Measurements from ENCODE around the gene MEN1.

Gene MEN1

GRCh38 chr11:64853709-64854108, 43.4 kb upstream of the MEN1 start:
- Histone ChIP-seq H3K27ac (peak overlapping the region; percentile 74; the same call in 1 of the 2 replicates), H3K27me3 (ENCODE audit: insufficient read depth, low read depth) (no peaks in the 10 kb centered on the region), H4K20me1 (ENCODE audit: insufficient read depth) (no peaks in the 10 kb centered on the region), H3K4me3 (IDR thresholded peaks at IDR 0.05; ENCODE audit: insufficient read depth, low read depth, low read length) (no peak overlapping the region), H2AFZ (ENCODE audit: low read depth) (no peak overlapping the region), H3K9ac (no peak overlapping the region), H3K79me2 (ENCODE audit: insufficient read depth, low read depth) (peaks cover 6% of the 10 kb centered on the region; the same call in 1 of the 2 replicates), H3K4me1 (ENCODE audit: low read depth, poor library complexity, severe bottlenecking) (peaks cover 94% of the 10 kb centered on the region), H3K4me2 (no peak overlapping the region), H3K36me3 (ENCODE audit: insufficient read depth) (no peaks in the 10 kb centered on the region)
- TF ChIP-seq, protein P1, sequence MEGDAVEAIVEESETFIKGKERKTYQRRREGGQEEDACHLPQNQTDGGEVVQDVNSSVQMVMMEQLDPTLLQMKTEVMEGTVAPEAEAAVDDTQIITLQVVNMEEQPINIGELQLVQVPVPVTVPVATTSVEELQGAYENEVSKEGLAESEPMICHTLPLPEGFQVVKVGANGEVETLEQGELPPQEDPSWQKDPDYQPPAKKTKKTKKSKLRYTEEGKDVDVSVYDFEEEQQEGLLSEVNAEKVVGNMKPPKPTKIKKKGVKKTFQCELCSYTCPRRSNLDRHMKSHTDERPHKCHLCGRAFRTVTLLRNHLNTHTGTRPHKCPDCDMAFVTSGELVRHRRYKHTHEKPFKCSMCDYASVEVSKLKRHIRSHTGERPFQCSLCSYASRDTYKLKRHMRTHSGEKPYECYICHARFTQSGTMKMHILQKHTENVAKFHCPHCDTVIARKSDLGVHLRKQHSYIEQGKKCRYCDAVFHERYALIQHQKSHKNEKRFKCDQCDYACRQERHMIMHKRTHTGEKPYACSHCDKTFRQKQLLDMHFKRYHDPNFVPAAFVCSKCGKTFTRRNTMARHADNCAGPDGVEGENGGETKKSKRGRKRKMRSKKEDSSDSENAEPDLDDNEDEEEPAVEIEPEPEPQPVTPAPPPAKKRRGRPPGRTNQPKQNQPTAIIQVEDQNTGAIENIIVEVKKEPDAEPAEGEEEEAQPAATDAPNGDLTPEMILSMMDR (conservative IDR thresholded peaks at IDR 0.05; ENCODE audit: low read depth, low read length): no peak

DNA sequence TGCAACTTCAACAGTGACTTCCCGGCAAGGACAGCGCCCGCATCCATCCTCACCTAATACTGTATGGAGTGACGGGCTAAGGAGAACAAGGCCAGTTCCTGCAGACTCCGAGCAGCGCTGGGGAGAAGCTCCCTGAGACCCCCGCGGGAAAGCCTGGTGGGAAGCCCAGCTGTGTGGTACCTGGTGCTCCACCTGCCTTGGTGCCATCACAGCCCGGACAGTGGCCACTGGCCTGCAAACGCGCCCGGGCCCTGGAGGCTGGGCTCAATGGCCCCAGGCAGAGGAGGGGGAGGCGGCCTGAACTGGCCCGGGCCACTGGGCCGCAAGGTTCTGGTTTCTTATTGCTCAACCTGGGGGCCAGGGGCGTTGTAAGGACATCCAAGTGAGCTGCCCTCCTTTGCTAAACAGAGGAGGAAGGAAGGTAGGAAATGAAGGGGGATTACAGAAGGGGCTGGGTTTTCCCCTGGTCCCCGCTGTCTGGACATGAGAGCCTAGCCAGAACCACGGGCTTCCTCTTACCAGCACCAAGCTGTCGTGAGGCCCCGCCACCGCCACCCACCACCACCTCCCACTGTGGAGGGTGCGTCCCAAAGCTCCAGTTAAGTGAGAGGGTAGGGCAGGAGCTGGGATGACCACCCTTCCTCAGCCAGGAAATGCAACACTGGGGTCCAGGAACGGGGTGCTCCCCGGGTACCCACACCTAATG, 42.6 kb upstream of the MEN1 start:
- no peak overlapping the region for H3K4me3 ChIP-seq (IDR thresholded peaks at IDR 0.05; ENCODE audit: insufficient read depth, low read depth, low read length)
- TF ChIP-seq, protein P1 (conservative IDR thresholded peaks at IDR 0.05; ENCODE audit: low read depth, low read length): no peak
- no peaks in the 10 kb centered on the region for H3K27me3 ChIP-seq (ENCODE audit: insufficient read depth, low read depth)
- peaks cover 6% of the 10 kb centered on the region; the same call in 1 of the 2 replicates for H3K79me2 ChIP-seq (ENCODE audit: insufficient read depth, low read depth)
- H4K20me1 ChIP-seq (ENCODE audit: insufficient read depth): no peaks in the 10 kb centered on the region
- no peaks in the 10 kb centered on the region for H3K36me3 ChIP-seq (ENCODE audit: insufficient read depth)
- peak overlapping the region; percentile 80; the same call in 1 of the 2 replicates for H3K4me2 ChIP-seq
- peak overlapping the region; percentile 41; the same call in 1 of the 2 replicates for H3K9ac ChIP-seq
- H2AFZ ChIP-seq (ENCODE audit: low read depth): no peak overlapping the region
- peaks cover 94% of the 10 kb centered on the region for H3K4me1 ChIP-seq (ENCODE audit: low read depth, poor library complexity, severe bottlenecking)
- H3K27ac ChIP-seq: peak overlapping the region; percentile 74

DNA sequence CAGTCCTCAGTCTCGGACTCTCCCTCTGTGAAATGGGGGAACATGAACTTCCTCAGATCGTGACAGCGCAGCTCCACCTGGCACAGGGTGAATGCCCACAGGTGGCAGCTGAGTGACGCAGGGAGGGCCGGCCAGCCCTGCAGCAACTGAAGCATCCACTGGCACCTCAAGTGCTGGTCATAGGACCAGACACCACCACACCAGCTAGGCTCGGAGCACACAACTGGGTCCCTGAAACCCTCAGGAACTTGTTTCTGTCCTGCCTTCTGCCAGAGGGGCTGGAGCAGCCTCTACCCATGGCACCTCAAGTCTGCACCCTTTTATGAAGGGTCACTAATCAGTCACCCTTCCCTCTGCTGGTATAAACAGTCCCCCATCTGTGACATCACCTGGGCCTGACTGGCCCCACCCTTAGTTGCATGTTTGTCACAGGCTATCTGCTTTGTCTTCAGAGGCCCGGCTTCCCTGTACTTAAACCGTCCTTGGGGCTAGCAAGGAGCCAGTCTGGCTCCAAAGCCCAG, 41.5 kb upstream of the MEN1 start:
- Histone ChIP-seq H3K9ac (peak overlapping the region; percentile 41; the same call in 1 of the 2 replicates), H3K4me2 (peak overlapping the region; percentile 80), H3K4me3 (IDR thresholded peaks at IDR 0.05; ENCODE audit: insufficient read depth, low read depth, low read length) (no peak overlapping the region), H3K4me1 (ENCODE audit: low read depth, poor library complexity, severe bottlenecking) (peaks cover 94% of the 10 kb centered on the region), H3K27ac (peak overlapping the region; percentile 74), H4K20me1 (ENCODE audit: insufficient read depth) (no peaks in the 10 kb centered on the region), H2AFZ (ENCODE audit: low read depth) (no peak overlapping the region), H3K36me3 (ENCODE audit: insufficient read depth) (no peaks in the 10 kb centered on the region), H3K27me3 (ENCODE audit: insufficient read depth, low read depth) (no peaks in the 10 kb centered on the region), H3K79me2 (ENCODE audit: insufficient read depth, low read depth) (no peaks in the 10 kb centered on the region)
- TF ChIP-seq, protein P1 (conservative IDR thresholded peaks at IDR 0.05; ENCODE audit: low read depth, low read length): no peak

- H3K27me3 ChIP-seq (ENCODE audit: insufficient read depth, low read depth): no peaks in the 10 kb centered on the region
- H3K4me3 ChIP-seq (IDR thresholded peaks at IDR 0.05; ENCODE audit: insufficient read depth, low read depth, low read length): no peak overlapping the region
- TF ChIP-seq, protein P1 (conservative IDR thresholded peaks at IDR 0.05; ENCODE audit: low read depth, low read length): no peak
- H3K4me2 ChIP-seq: peak overlapping the region; percentile 80
- H3K79me2 ChIP-seq (ENCODE audit: insufficient read depth, low read depth): no peaks in the 10 kb centered on the region
- H3K4me1 ChIP-seq (ENCODE audit: low read depth, poor library complexity, severe bottlenecking): peaks cover 88% of the 10 kb centered on the region
- H3K9ac ChIP-seq: peak overlapping the region; percentile 41; the same call in 1 of the 2 replicates
- H4K20me1 ChIP-seq (ENCODE audit: insufficient read depth): no peaks in the 10 kb centered on the region
- H3K27ac ChIP-seq: peak overlapping the region; percentile 74
- H3K36me3 ChIP-seq (ENCODE audit: insufficient read depth): no peaks in the 10 kb centered on the region
- no peak overlapping the region for H2AFZ ChIP-seq (ENCODE audit: low read depth)
These were observed 40.7 kb upstream of the MEN1 start for GRCh38 chr11:64850979-64851567.
